AG10803 (cell line): ENCODE data around the gene SLC6A3.

Source experiments
- DNase-seq: peaks from one replicate; pipeline ENCODE4 v3.0.0; 2010; ENCODE audit warnings: low read depth
- H3K4me3 ChIP-seq: 2 replicates; pipeline ENCODE4 v1.5.1; 2011; ENCODE audit warnings: mild to moderate bottlenecking, low read length, control low read depth
- TF ChIP-seq, protein P1 (sequence below): conservative IDR thresholded peaks from 2 replicates; pipeline ENCODE4 v1.5.1; 2011; ENCODE audit warnings: mild to moderate bottlenecking, low read length, control low read depth, inconsistent platforms

SLC6A3 gene

DNA sequence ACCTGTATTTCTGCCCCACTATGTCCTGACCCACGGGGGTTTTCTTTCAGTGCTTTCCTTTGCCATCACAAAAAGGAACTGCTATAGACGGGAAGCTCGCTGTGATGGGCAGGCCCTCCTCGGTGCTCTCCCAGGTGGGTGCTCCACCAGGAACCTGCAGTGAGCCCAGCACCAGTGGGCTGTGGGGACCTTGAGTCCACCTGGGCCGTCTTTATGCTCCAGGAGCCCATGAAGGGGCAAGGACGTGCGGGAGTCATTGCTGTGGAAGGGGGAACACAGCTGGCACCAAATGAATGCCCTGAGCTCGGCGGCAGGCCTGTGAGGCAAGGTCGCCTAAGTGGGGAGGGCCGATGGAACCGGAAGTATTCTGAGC is 36.7 kb upstream of the SLC6A3 start:
- TF ChIP-seq, protein P1, sequence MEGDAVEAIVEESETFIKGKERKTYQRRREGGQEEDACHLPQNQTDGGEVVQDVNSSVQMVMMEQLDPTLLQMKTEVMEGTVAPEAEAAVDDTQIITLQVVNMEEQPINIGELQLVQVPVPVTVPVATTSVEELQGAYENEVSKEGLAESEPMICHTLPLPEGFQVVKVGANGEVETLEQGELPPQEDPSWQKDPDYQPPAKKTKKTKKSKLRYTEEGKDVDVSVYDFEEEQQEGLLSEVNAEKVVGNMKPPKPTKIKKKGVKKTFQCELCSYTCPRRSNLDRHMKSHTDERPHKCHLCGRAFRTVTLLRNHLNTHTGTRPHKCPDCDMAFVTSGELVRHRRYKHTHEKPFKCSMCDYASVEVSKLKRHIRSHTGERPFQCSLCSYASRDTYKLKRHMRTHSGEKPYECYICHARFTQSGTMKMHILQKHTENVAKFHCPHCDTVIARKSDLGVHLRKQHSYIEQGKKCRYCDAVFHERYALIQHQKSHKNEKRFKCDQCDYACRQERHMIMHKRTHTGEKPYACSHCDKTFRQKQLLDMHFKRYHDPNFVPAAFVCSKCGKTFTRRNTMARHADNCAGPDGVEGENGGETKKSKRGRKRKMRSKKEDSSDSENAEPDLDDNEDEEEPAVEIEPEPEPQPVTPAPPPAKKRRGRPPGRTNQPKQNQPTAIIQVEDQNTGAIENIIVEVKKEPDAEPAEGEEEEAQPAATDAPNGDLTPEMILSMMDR: no peak
- no peak for DNase-seq
- H3K4me3 ChIP-seq: no peak overlapping the region

DNA sequence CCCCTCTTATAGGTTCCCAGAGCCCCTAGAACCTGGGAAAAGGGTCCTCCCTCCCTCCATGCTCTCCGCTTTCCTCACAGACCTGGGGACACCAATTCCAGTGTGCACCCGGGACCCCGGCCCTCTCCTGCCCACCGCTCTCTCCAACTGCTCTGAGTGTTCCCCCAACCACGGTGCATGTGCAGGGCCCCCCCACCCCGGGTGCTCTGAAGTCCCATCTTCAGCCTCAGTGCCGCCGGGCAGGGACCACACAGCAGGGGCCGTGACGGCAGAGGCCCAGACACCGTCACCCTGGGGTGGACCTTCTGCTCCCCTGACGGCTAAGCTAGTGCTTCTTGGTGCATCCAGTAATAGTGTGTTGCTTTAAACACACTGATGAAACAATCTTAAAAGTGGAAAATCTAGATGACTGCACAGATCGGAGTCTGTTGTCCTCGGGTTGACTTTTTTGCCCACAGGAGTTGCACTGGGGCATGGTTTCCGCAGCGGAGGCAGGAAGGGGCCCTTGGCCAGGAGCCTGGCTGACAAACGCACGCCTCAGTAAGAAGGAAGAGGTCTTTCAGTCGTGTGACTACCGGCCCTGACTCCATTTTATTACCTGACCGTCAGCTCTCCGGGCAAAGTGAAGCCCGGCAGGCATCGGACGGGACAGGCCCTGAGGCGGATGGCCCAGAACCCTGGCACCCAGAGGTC is 36.2 kb upstream of the SLC6A3 start:
- no peak for DNase-seq
- TF ChIP-seq, protein P1: no peak
- no peak overlapping the region for H3K4me3 ChIP-seq

DNA sequence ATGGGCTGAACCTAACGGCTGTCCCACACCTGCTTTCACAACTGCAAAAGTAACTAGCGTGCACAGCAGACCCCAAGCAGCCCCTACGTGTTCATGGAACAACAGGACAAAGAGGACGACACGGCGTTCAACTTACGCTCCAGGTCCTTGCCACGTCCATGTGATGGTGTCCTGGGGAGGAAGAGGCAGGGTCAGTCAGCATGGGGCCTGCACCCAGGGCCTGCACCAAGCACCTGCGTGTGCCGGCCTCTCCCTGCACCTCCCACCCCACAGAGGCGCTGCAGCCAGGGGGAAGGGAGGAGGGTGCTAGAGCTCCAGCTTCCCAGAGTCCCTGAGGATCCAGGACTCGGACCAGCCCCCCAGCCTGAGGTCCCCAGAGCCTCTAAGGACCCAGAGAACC is 35.6 kb upstream of the SLC6A3 start:
- TF ChIP-seq, protein P1: no peak
- no peak overlapping the region for H3K4me3 ChIP-seq
- DNase-seq: no peak

DNA sequence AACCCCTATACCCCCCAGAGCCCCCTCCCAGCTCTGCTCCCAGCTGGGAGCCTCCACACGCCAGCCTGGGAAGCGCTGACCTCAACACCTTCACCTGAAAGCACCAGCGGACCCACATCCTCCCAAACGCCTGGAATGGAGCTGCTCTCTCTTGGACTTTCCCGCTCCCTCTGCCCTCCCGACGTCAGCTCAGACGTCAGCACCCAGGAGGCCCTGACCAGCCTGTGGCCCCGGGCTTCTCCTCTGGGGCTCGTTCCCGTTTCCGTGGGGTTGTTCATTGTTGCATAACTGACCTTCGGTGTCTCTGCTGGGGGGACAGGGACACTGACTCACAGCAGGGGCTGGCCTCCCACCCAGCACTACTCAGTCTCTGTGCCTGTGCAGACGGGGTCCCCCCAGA is 35.0 kb upstream of the SLC6A3 start:
- TF ChIP-seq, protein P1: no peak
- no peak for DNase-seq
- H3K4me3 ChIP-seq: no peak overlapping the region

DNA sequence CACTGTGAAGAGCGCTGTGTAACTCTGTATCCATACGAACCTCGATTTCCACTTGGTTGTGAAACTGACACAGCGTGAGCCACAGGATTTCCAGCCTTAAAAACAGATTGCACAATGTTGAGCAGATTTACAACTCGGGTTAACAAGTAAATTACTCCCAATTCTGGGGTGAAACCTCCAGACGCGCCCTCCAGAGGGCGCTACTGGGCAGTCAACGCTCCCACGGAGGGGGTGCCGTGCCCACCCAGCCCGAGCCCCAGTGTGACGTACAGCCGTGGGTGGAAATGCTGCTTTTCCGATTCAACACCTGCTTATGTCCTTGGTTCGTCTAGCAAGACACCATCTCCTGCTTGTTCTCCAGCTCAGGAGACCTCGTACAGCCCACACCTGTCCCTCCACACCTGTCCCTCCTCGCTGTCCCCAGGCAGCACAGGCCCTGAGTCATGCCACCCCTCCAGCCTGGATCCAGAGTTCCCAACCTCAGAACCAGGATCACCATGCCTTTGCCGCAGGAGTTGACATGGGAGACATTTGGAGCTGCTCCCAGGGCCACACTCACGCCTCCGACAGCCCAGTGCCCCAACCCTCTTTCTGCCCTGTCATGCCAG is 34.4 kb upstream of the SLC6A3 start:
- DNase-seq: peak; percentile 85
- TF ChIP-seq, protein P1: peak; percentile 81
- H3K4me3 ChIP-seq: no peak overlapping the region

DNA sequence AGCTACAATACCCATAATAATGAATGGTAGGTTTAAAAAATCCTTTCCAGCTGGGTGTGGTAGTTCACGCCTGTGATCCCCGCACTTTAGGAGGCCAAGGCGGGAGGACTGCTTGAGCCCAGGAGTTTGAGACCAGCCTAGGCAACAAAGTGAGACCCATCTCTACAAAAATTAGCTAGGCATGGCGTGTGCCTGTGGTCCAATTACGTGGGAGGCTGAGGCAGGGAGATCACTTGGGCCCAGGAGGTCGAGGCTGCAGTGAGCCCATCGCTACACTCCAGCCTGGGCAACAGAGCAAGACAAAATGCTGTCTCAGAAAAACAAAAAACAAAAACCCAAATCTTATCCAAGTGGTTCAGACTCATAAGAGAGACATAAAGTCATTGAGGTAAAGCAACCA is 33.8 kb upstream of the SLC6A3 start:
- TF ChIP-seq, protein P1: no peak
- H3K4me3 ChIP-seq: no peak overlapping the region
- no peak for DNase-seq
